K562 (cell line): ENCODE results near the gene BCL3. TPM values are rescaled to one million over a fixed set of nuclear protein-coding genes. Genes with fewer than 3 reads are reported as not detected.

Source experiments
- BACH1 ChIP-seq: fragments of 200-800 bp; sonication (Bioruptor generic); IDR thresholded peaks from 2 replicates; pipeline ENCODE4 v1.6.1; 2016; ENCODE audit warnings: missing genetic modification characterization, missing compliant biosample characterization
- BCOR ChIP-seq: fragments of 450-650 bp; IDR thresholded peaks from 2 replicates; pipeline ENCODE4 v1.6.1; 2016
- CBFA2T3 ChIP-seq: fragments of 450-650 bp; IDR thresholded peaks from 2 replicates; pipeline ENCODE4 v1.6.1; 2017
- HIVEP1 ChIP-seq: fragments of 250-450 bp; sonication (Bioruptor Pico); IDR thresholded peaks from 2 replicates; pipeline ENCODE4 v1.4.0; 2020; ENCODE audit warnings: mild to moderate bottlenecking
- HMG20B ChIP-seq: fragments of 250-450 bp; sonication (Bioruptor Pico); IDR thresholded peaks from 2 replicates; pipeline ENCODE4 v1.5.0; 2021; ENCODE audit warnings: mild to moderate bottlenecking
- NCOA4 ChIP-seq: fragments of 450-650 bp; IDR thresholded peaks from 2 replicates; pipeline ENCODE4 v1.6.1; 2018; ENCODE audit warnings: mild to moderate bottlenecking; ENCODE audit not compliant: partially characterized antibody
- PCBP1 ChIP-seq: fragments of 200-400 bp; formaldehyde crosslinking; IDR thresholded peaks from 2 replicates; pipeline ENCODE4 v1.6.1; 2018; ENCODE audit warnings: mild to moderate bottlenecking, low read depth, low read length; ENCODE audit not compliant: poor library complexity, severe bottlenecking
- POLR2A ChIP-seq: fragments of 450-650 bp; conservative IDR thresholded peaks from 2 replicates; pipeline ENCODE4 v1.6.1; 2016
- POLR2G ChIP-seq: fragments of 200-400 bp; formaldehyde crosslinking; IDR thresholded peaks from 2 replicates; pipeline ENCODE4 v1.6.1; 2017; ENCODE audit warnings: low read depth, mild to moderate bottlenecking, antibody characterized with exemption, low read length, moderate library complexity
- SFPQ ChIP-seq: fragments of 200-400 bp; formaldehyde crosslinking; IDR thresholded peaks from 2 replicates; pipeline ENCODE4 v1.6.1; 2017; ENCODE audit warnings: mild to moderate bottlenecking, low read depth, low read length, moderate library complexity
- THRB ChIP-seq: fragments of 450-650 bp; formaldehyde crosslinking; conservative IDR thresholded peaks from 2 replicates; pipeline ENCODE4 v1.4.0; 2022; ENCODE audit warnings: mild to moderate bottlenecking, missing genetic modification characterization
- ZBED1 ChIP-seq: IDR thresholded peaks from 2 replicates; pipeline ENCODE4 v1.6.1; 2014
- polyA plus RNA-seq, 8 experiments: library from polyadenylated mRNA; depleted of rRNA in 4 of 8; stranded (reverse) in 5 of 8; unstranded in 3 of 8; fragments of >200 nt; fragmentation: Nextera tagmentation in 2 of 8; fragmentation: Illumina TruSeq in 1 of 8; extraction: Ambion mirVana in 2 of 8; extraction: Trizol in 1 of 8; gene quantifications; 2 replicates each; pipeline versions ENCODE4 v1.2.1 to v1.2.3, GENCODE V29; 2011 to 2014; ENCODE audit warnings: inconsistent platforms in 1 of 8, missing spikeins in 1 of 8
- total RNA-seq, 7 experiments: library from RNA; depleted of rRNA in 6 of 7; stranded (reverse); fragments of >200 nt in 6 of 7; fragmentation: Illumina TruSeq in 2 of 7; extraction: Trizol in 2 of 7; gene quantifications; 2 replicates each; pipeline versions ENCODE4 v1.2.1 to v1.2.3, GENCODE V29; 2011 to 2021; ENCODE audit warnings: low replicate concordance in 1 of 7
- TF ChIP-seq, protein P1 (sequence below), 2 experiments: fragments of 450-650 bp; IDR thresholded peaks; 2 replicates each; pipeline ENCODE4 v1.6.1; 2016; ENCODE audit warnings: mild to moderate bottlenecking in 2 of 2, borderline replicate concordance in 1 of 2, low read depth in 1 of 2, moderate library complexity in 1 of 2
- TF ChIP-seq, protein P2 (sequence below): sonication (generic); formaldehyde crosslinking; IDR thresholded peaks from 2 replicates; pipeline ENCODE4 v1.8.1; 2023; ENCODE audit warnings: mild to moderate bottlenecking, missing genetic modification reagents, moderate library complexity

Gene BCL3
- total and polyA plus RNA-seq, 9 of the 15 experiments (the other 6 are each of a cell fraction or from before 2014, with no cell fraction given) = 0.03 to 2.4 (median 0.50) TPM; not detected in 1

- no peak for TF ChIP-seq NCOA4
- no peak for TF ChIP-seq SFPQ
- peak; percentile 94 for TF ChIP-seq CBFA2T3
- TF ChIP-seq, protein P1, sequence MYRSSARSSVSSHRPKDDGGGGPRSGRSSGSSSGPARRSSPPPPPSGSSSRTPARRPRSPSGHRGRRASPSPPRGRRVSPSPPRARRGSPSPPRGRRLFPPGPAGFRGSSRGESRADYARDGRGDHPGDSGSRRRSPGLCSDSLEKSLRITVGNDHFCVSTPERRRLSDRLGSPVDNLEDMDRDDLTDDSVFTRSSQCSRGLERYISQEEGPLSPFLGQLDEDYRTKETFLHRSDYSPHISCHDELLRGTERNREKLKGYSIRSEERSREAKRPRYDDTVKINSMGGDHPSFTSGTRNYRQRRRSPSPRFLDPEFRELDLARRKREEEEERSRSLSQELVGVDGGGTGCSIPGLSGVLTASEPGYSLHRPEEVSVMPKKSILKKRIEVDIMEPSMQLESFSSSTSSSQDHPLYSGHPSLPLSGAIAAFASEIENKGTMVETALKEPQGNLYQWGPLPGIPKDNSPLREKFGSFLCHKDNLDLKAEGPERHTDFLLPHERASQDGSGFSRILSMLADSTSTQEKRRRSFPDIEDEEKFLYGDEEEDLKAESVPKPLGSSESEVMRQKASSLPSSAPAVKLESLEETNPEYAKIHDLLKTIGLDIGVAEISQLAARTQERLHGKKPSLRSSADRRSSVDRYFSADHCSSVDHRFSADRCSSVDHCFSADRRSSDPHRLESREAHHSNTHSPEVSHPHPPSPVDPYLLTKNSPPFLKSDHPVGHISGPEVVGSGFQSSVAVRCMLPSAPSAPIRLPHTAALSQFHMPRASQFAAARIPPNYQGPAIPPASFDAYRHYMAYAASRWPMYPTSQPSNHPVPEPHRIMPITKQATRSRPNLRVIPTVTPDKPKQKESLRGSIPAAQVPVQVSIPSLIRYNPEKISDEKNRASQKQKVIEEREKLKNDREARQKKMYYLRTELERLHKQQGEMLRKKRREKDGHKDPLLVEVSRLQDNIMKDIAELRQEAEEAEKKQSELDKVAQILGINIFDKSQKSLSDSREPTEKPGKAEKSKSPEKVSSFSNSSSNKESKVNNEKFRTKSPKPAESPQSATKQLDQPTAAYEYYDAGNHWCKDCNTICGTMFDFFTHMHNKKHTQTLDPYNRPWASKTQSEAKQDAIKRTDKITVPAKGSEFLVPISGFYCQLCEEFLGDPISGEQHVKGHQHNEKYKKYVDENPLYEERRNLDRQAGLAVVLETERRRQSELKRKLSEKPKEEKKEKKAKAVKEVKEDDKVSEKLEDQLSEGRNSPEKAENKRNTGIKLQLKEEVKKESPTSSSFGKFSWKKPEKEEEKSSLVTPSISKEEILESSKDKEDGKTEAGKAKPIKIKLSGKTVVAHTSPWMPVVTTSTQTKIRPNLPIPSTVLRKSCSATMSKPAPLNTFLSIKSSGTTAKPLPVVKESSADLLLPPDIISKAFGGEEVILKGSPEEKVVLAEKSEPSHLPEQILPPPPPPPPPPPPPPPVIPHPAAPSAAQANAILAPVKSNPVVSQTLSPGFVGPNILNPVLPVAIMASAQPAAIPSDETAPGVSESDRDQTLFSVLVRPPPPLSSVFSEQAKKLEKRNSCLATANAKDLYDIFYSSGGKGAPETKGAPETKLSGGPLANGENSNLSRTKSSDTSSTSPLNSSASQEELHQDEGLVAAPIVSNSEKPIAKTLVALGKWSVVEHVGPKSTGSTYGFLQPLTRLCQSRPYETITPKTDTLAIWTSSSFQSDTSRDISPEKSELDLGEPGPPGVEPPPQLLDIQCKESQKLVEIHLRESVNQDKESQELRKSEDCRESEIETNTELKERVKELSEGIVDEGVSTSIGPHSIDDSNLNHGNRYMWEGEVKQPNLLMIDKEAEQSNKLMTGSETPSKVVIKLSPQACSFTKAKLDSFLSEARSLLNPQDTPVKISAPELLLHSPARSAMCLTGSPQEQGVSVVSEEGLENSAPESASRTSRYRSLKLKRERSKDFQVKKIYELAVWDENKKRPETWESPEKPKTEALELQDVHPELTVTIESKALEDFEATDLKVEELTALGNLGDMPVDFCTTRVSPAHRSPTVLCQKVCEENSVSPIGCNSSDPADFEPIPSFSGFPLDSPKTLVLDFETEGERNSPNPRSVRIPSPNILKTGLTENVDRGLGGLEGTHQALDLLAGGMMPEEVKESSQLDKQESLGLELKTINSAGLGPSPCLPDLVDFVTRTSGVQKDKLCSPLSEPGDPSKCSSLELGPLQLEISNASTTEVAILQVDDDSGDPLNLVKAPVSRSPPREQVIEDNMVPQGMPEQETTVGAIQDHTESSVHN (IDR thresholded peaks at IDR 0.05; ENCODE audit: borderline replicate concordance in 1 of 2, low read depth in 1 of 2) = peak in 1 of 2 experiments; percentile 100; a peak in 2 of 4 replicates
- peak; percentile 93 for TF ChIP-seq ZBED1
- peak; percentile 99 for TF ChIP-seq HIVEP1 (CRISPR knock-in tag)
- no peak; the same call in 1 of the 2 replicates for TF ChIP-seq BACH1 (tag)
- peak; percentile 70; the same call in 1 of the 2 replicates for TF ChIP-seq THRB
- TF ChIP-seq HMG20B (CRISPR knock-in tag) = no peak
- TF ChIP-seq POLR2G = peak; percentile 71
- TF ChIP-seq, protein P2, sequence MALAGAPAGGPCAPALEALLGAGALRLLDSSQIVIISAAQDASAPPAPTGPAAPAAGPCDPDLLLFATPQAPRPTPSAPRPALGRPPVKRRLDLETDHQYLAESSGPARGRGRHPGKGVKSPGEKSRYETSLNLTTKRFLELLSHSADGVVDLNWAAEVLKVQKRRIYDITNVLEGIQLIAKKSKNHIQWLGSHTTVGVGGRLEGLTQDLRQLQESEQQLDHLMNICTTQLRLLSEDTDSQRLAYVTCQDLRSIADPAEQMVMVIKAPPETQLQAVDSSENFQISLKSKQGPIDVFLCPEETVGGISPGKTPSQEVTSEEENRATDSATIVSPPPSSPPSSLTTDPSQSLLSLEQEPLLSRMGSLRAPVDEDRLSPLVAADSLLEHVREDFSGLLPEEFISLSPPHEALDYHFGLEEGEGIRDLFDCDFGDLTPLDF (CRISPR knock-in tag) = 0 out of 2 replicates have a peak, but pooled peaks have one; percentile 50
- peak; percentile 95 for TF ChIP-seq BCOR
- peak; percentile 60 for TF ChIP-seq PCBP1
- TF ChIP-seq POLR2A = 0 out of 2 replicates have a peak, but pooled peaks have one; percentile 13
Measured at GRCh38 chr19:44752816-44753625, 4.5 kb downstream of the BCL3 start (continued).
